ENCODE data around the gene PTTG1. TPM values are rescaled to one million over a fixed set of nuclear protein-coding genes. Genes with fewer than 3 reads are reported as not detected.
A peak's percentile ranks its signal among the peaks of the same experiment; 100 is the strongest.

The PTTG1 gene
- total RNA-seq, 1 donor from 2014 or later, result 5.6 TPM

- TF ChIP-seq CTCF (IDR thresholded peaks at IDR 0.05), result peak; percentile 52
- Histone ChIP-seq H3K27me3 (no peaks in the 10 kb centered on the region), H3K36me3 (no peaks in the 10 kb centered on the region), H3K27ac (no peak overlapping the region), H3K4me3 (no peak overlapping the region), H3K9me3 (peaks cover 10% of the 10 kb centered on the region), H3K4me1 (no peaks in the 10 kb centered on the region)
- intact Hi-C loops (cut with DNase I), result no loop called here
- no peak for DNase-seq
- no peak for ATAC-seq
Measured at GRCh38 chr5:160390787-160391696, 30.6 kb upstream of the PTTG1 start.

- peaks cover 9% of the 10 kb centered on the region for H3K4me1 ChIP-seq
- H3K9me3 ChIP-seq, result no peaks in the 10 kb centered on the region
- no peaks in the 10 kb centered on the region for H3K36me3 ChIP-seq
- no peak for TF ChIP-seq CTCF (IDR thresholded peaks at IDR 0.05)
- intact Hi-C loops (cut with DNase I), result no loop called here
- H3K27me3 ChIP-seq, result no peaks in the 10 kb centered on the region
- DNase-seq, result no peak
- H3K4me3 ChIP-seq, result no peak overlapping the region
- ATAC-seq, result no peak
- H3K27ac ChIP-seq, result no peak overlapping the region
Measured at GRCh38 chr5:160395111-160395510, 26.5 kb upstream of the PTTG1 start.

GRCh38 chr5:160397492-160397891 is 24.2 kb upstream of the PTTG1 start:
- ATAC-seq, result no peak
- Histone ChIP-seq H3K27ac (no peak overlapping the region), H3K4me1 (peaks cover 9% of the 10 kb centered on the region), H3K27me3 (no peaks in the 10 kb centered on the region), H3K36me3 (peaks cover 12% of the 10 kb centered on the region), H3K4me3 (no peak overlapping the region), H3K9me3 (no peaks in the 10 kb centered on the region)
- no peak for TF ChIP-seq CTCF (IDR thresholded peaks at IDR 0.05)
- no peak for DNase-seq
- intact Hi-C loops (cut with DNase I), result no loop called here

GRCh38 chr5:160398806-160399205 is 22.8 kb upstream of the PTTG1 start:
- intact Hi-C loops (cut with DNase I), result no loop called here
- TF ChIP-seq CTCF (IDR thresholded peaks at IDR 0.05), result no peak
- Histone ChIP-seq H3K27me3 (no peaks in the 10 kb centered on the region), H3K4me1 (peaks cover 9% of the 10 kb centered on the region), H3K27ac (no peak overlapping the region), H3K9me3 (no peaks in the 10 kb centered on the region), H3K4me3 (peak overlapping the region; percentile 68), H3K36me3 (peaks cover 25% of the 10 kb centered on the region)
- ATAC-seq, result no peak
- no peak for DNase-seq

- peak; percentile 99 for ATAC-seq
- Histone ChIP-seq H3K27ac (peak within 1 kb of the TSS; percentile 85), H3K4me3 (peak within 1 kb of the TSS; percentile 68), H3K4me1 (peaks cover 9% of the 10 kb centered on the region), H3K27me3 (no peaks in the 10 kb centered on the region), H3K9me3 (no peaks in the 10 kb centered on the region), H3K36me3 (peaks cover 34% of the 10 kb centered on the region)
- no peak for TF ChIP-seq CTCF (IDR thresholded peaks at IDR 0.05)
- peak; percentile 95 for DNase-seq
- intact Hi-C loops (cut with DNase I), result no loop called here
Measured at GRCh38 chr5:160399402-160400353, 22.0 kb upstream of the PTTG1 start, which contains the start of gene FAM200C. FAM200C (minus strand) TSS chr5:160400054; CDS start chr5:160395490, 4,564 bp downstream.

All from upper lobe of right lung (tissue), 1 donor.